Activated CD8-positive, alpha-beta memory T cell treated with anti-CD3 and anti-CD28 coated beads, Interleukin-2, amount 50 U/mL, for 4 hours (primary cell): ENCODE measurements around the gene FARS2.

Experiments
- DNase-seq: peaks from one replicate; pipeline ENCODE4 v3.0.0-alpha.2; 2020

The FARS2 gene

GRCh38 chr6:5250451-5250850 is 10.9 kb upstream of the FARS2 start:
- no peak for DNase-seq

- DNase-seq, result no peak
Measured at GRCh38 chr6:5250911-5251310, 10.4 kb upstream of the FARS2 start.

GRCh38 chr6:5256952-5257351 is 4.4 kb upstream of the FARS2 start:
- DNase-seq, result no peak

GRCh38 chr6:5257400-5257799 is 3.9 kb upstream of the FARS2 start:
- DNase-seq, result no peak

GRCh38 chr6:5259428-5259827 is 1.9 kb upstream of the FARS2 start:
- DNase-seq, result no peak

GRCh38 chr6:5260111-5260620 is 1.1 kb upstream of the FARS2 start:
- DNase-seq, result peak; percentile 70

GRCh38 chr6:5261545-5262109 is 314 bp downstream of the FARS2 start:
- DNase-seq, result no peak

GRCh38 chr6:5266423-5266822 is 5.1 kb downstream of the FARS2 start:
- DNase-seq, result no peak

- no peak for DNase-seq
Measured at GRCh38 chr6:5270093-5270680, 8.9 kb downstream of the FARS2 start.

- DNase-seq, result no peak
Measured at GRCh38 chr6:5271926-5272325, 10.6 kb downstream of the FARS2 start.

- no peak for DNase-seq
Measured at GRCh38 chr6:5274231-5274630, 12.9 kb downstream of the FARS2 start.

GRCh38 chr6:5275497-5275896 is 14.2 kb downstream of the FARS2 start:
- no peak for DNase-seq

GRCh38 chr6:5276581-5276980 is 15.3 kb downstream of the FARS2 start:
- DNase-seq, result no peak

GRCh38 chr6:5277589-5277988 is 16.3 kb downstream of the FARS2 start:
- DNase-seq, result no peak

GRCh38 chr6:5278047-5278446 is 16.7 kb downstream of the FARS2 start:
- no peak for DNase-seq

- no peak for DNase-seq
Measured at GRCh38 chr6:5278565-5279120, 17.3 kb downstream of the FARS2 start.

GRCh38 chr6:5279891-5280338 is 18.6 kb downstream of the FARS2 start:
- DNase-seq, result no peak

GRCh38 chr6:5280920-5281319 is 19.6 kb downstream of the FARS2 start:
- no peak for DNase-seq

GRCh38 chr6:5282191-5282623 is 20.9 kb downstream of the FARS2 start:
- DNase-seq, result no peak

GRCh38 chr6:5285081-5285480 is 23.8 kb downstream of the FARS2 start:
- no peak for DNase-seq

- DNase-seq, result no peak
Measured at GRCh38 chr6:5285526-5285925, 24.2 kb downstream of the FARS2 start.

- no peak for DNase-seq
Measured at GRCh38 chr6:5286780-5287179, 25.5 kb downstream of the FARS2 start.

GRCh38 chr6:5287205-5287965 is 26.1 kb downstream of the FARS2 start:
- no peak for DNase-seq

GRCh38 chr6:5287966-5288297 is 26.6 kb downstream of the FARS2 start:
- DNase-seq, result no peak
